GM12891 (cell line): Measurements from ENCODE around the gene NRXN3. TPM values are rescaled to one million over a fixed set of nuclear protein-coding genes. Genes with fewer than 3 reads are reported as not detected.

Experiments
- DNase-seq: peaks from one replicate; pipeline ENCODE4 v3.0.0; 2011; ENCODE audit warnings: low spot score; ENCODE audit not compliant: insufficient read length
- FAIRE-seq: peaks from 2 replicates; lab custom pipeline; 2011; peaks lifted over from hg19 to GRCh38; lab: Jason Lieb, UNC
- PAX5 ChIP-seq: IDR thresholded peaks from 2 replicates; pipeline ENCODE4 v1.6.1; 2011; ENCODE audit warnings: low read length, moderate library complexity, mild to moderate bottlenecking; ENCODE audit not compliant: insufficient read depth, severe bottlenecking
- POLR2A ChIP-seq: IDR thresholded peaks from 2 replicates; pipeline ENCODE4 v1.6.1; 2011; ENCODE audit warnings: low read depth, low read length, control low read depth
- POLR2AphosphoS5 ChIP-seq: IDR thresholded peaks from 2 replicates; pipeline ENCODE4 v1.6.1; 2011; ENCODE audit warnings: low read depth, low read length, control low read depth
- POU2F2 ChIP-seq: IDR thresholded peaks from 2 replicates; pipeline ENCODE4 v1.6.1; 2011; ENCODE audit warnings: low read depth, mild to moderate bottlenecking, control low read depth, low read length, moderate library complexity
- SPI1 ChIP-seq: IDR thresholded peaks from 2 replicates; pipeline ENCODE4 v1.6.1; 2011; ENCODE audit warnings: low read depth, low read length, control low read depth
- TAF1 ChIP-seq: IDR thresholded peaks from 2 replicates; pipeline ENCODE4 v1.6.1; 2011; ENCODE audit warnings: low read depth, low read length, control low read depth
- polyA plus RNA-seq: library from polyadenylated mRNA; unstranded; fragments of >200 nt; gene quantifications from one replicate; pipeline ENCODE4 v1.2.1, GENCODE V29; 2012; ENCODE audit warnings: low read depth, missing spikeins, inconsistent platforms; ENCODE audit not compliant: missing spikeins

Gene NRXN3
- polyA plus RNA-seq = 0.37 TPM

DNA sequence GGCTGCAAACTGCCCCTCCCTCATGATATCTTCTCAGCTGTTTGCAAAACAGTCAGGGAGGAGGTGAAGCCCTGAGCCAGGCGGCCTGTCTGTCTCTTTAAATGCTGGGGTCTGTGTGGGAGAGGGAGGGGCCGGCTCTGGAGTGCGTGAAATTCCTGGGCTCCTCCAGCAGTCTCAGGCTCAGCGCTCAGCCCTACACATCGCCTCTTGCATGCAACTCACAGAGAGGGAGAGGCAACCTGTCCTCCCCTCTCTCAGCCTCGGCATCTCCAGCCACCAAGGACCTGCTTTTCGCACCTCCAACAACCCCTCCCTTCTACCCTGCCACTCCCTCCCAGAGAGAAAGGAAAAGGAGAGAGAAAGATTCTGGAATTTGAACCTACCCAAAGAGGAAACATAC is at the start of gene NRXN3:
TSS of gene NRXN3 (plus strand) at position 171 of the 400 bp plus-strand sequence. CDS start 72,721 bp downstream, outside the sequence.
- no peak for FAIRE-seq
- TF ChIP-seq PAX5 = no peak
- TF ChIP-seq POLR2AphosphoS5 = no peak
- TF ChIP-seq TAF1 = no peak
- TF ChIP-seq POU2F2 = no peak
- TF ChIP-seq POLR2A = no peak
- no peak for TF ChIP-seq SPI1
- DNase-seq = no peak

DNA sequence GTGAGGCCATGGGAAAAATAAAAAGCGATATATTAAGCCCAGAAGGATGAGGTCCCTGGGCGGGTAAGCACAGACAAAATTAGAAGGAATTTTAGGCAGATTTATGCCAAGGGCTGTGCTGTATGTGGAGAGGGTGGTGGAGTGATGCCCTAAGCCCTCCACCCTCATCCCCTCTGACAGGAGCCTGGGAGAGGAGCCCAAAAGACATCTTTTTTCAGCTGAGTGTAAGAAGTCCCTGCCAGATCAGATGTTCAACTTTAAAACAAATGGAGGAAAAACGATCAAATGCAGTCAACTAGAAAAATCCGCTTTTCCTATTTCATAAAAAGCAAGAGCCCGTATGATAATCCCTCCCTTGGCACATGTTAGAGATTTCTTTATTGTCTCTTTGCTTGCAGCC is 47.7 kb upstream of the NRXN3 start:
- no peak for FAIRE-seq
- no peak for TF ChIP-seq TAF1
- no peak for TF ChIP-seq PAX5
- TF ChIP-seq SPI1 = no peak
- no peak for TF ChIP-seq POLR2AphosphoS5
- no peak for TF ChIP-seq POLR2A
- no peak for TF ChIP-seq POU2F2
- DNase-seq = no peak

DNA sequence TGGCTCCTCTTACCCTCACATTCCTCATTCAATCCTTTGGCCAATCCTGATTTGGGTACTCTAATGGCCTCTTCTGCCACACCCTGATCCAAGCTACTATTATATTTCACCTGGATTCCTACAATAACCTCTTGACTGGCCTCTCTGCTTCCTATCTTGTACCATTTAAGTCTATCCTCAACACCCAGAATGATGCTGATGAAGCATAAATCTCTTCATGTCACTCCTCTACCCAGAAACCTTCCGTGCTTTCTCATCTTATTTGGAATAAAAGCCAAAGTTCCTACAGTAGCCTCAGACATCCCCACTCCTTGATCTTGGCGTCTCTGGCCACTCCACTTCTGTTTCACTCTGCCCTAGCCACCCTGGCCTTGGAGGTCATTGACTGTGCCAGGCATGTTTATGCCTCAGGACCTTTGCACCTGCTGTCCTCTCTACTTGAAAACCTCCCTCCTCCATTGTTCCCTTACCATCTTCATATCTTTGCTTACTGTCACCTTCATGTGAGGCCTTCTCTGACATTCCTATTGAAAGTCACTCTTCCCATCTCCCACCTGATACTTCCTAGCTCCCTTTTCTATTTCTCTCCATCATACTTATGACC is 46.4 kb upstream of the NRXN3 start:
- TF ChIP-seq SPI1 = no peak
- TF ChIP-seq TAF1 = no peak
- TF ChIP-seq PAX5 = no peak
- no peak for DNase-seq
- FAIRE-seq = no peak

DNA sequence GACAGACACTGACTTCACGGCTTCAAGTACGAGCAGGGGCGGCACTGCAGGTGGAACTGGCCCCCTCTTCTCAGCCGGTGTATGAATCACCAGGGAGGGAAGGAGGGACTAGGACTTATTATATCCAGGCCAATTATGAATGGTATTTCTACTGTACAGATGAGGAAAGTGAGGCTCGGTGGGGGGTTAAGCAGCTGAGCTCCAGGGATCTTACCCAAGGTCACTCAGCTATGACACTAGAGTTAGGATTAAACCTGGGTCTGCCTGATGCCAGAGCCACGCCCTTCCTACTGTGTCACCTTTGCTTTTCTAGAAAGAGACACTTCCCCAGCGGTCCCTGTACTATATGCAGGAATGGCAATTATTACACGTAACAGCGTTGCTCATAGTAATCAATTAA is 42.2 kb upstream of the NRXN3 start:
- no peak for FAIRE-seq
- no peak for DNase-seq
- TF ChIP-seq SPI1 (no peak), POLR2AphosphoS5 (no peak), POLR2A (no peak), TAF1 (no peak), POU2F2 (no peak), PAX5 (no peak)

DNA sequence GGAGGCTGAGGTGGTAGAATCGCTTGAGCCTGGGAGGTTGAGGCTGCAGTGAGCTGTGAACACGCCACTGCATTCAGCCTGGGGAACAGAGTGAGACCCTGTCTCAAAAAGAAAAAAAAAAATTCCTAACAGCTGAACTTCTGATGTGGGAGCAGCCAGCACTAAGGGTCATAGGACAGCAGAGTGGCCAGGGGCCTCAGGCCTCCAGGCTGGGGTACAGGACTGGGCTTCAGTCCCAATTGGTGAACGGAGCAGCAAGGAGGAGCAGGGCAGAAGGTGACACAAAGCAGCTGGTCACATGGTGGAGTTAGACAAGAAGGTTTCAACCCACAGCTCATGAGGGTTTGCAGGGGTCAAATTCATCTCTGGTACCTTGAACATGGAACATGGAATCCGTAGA is 40.8 kb upstream of the NRXN3 start:
- no peak for DNase-seq
- TF ChIP-seq POU2F2 = no peak
- TF ChIP-seq SPI1 = no peak
- no peak for TF ChIP-seq POLR2AphosphoS5
- no peak for TF ChIP-seq PAX5
- no peak for TF ChIP-seq TAF1
- TF ChIP-seq POLR2A = no peak
- FAIRE-seq = no peak

DNA sequence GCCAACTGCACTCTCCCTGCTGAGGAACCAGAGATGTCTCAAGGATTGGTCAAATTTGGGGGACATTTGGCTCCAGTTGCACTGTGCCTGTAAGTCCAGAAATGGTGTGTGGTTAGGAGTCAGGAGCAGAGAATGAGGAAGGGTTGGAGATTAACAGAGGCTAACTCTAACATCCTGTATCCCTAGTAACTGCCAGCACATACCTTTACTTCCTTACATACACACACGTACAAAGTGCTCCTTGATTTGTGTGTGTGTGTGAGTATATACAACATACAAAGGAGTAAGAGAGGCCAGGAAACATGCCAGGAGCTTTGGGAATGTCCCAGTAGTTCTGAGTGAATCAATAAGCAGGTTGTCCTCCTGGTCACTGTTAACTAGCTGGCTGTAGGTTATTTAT is 39.8 kb upstream of the NRXN3 start:
- TF ChIP-seq POU2F2 (no peak), POLR2AphosphoS5 (no peak), SPI1 (no peak), PAX5 (no peak), TAF1 (no peak), POLR2A (no peak)
- FAIRE-seq = no peak
- no peak for DNase-seq

DNA sequence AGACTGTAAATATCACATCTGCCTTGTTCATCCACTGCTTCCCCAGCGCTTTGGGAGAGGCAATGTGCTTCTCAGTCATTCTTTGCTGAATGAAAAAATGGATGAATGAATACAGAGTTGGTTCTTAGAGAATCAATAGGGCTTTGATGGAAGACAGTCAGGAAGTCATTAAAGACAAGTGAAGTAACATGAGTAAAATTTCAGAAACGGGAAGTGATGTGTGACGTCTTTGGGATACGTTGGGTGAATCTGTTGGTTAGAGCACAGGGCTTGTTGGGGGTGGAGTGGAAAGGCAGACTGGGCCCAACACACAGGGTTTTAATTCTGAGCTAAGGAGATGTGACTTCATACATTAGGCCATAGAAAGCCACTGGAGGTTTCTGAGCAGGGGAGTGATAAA is 39.0 kb upstream of the NRXN3 start:
- DNase-seq (no peak), FAIRE-seq (no peak)
- no peak for TF ChIP-seq SPI1

DNA sequence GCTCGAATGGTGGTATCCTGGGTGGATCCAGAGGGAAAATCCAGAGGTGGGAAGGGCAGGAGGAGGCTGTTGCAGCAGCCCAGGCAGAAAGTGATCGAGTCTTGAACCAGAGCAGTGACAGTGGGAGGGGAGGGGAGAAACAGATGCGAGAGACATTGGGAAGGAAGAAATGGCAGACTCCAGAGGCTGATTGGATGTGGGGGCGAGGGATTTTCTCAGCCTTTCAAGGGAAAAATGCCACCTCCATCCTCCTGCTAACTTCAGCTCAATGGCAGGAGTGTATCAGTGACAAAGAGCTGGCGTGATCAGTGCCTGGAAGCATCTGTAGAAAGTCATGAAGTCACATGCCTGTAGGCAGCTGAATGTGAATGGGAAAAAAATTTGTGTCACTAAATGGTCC is 38.6 kb upstream of the NRXN3 start:
- no peak for DNase-seq
- TF ChIP-seq POU2F2 (no peak), TAF1 (no peak), SPI1 (no peak), POLR2AphosphoS5 (no peak), PAX5 (no peak)
- FAIRE-seq = no peak

DNA sequence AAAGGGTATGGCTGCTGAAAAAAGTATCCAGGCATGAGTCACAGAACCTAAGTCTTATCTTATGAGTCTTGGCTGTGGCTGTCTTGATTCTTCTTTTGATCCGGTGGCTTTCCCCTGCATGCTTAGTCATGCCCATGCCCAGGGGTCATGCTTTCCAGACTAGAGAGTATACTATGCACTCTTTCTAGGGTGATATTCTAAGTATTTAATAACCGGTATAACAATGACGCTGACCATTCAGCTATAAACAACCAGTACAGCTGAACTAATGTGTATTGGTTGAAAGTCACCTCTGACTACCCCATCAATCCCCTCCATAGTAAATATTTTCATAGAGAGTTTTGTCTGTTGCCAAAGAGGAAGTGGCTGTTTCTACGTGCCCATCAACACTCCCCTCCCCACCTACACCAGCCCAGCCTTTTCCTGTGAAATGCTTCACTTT is 34.7 kb upstream of the NRXN3 start:
- DNase-seq (no peak), FAIRE-seq (no peak)

DNA sequence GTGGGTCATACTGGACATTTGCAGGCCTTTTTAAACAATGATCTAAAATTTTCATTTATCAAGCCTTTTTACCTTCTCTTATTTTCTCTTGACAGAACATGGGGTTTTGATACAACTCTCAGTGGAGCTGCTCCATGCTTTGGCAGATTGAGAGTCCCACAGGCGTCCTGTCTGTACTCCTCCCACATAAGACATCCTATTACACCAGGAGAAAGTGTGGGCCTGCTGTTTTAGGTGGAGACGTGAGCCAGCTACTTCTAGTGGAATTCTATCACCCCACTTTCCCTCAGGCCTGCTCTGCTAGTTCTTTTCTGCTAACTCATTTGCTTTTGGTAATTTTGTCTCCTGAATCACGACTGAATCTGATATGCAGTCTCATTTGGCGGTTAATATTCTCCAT is 33.5 kb upstream of the NRXN3 start:
- no peak for TF ChIP-seq PAX5

More for the DNA sequence above, 34.7 kb upstream of the NRXN3 start:
- TF ChIP-seq POU2F2 (no peak), POLR2AphosphoS5 (no peak), SPI1 (peak; percentile 50), TAF1 (no peak), POLR2A (no peak), PAX5 (no peak)

DNA sequence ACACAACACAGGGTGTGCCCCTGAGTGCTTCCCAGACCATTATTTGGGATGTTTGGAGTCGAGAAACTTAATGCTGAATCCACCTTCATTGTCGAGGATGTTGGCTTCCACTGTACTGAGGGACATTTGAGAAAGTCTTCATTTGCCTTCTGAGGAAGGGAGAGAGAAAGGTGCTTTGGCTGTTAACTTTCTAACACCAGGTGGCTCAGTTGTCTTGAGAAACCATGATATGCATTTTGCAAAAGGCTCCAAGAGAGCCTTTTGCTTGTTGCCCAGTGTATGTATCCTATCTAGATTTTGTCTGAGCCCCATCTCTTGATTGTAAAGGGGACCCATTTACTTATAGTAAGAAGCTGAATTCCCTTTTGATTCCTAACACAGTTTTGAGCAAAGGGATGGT is 28.6 kb upstream of the NRXN3 start:
- FAIRE-seq (no peak), DNase-seq (no peak)
- TF ChIP-seq PAX5 (no peak), POLR2A (no peak), POU2F2 (no peak), TAF1 (no peak), POLR2AphosphoS5 (no peak), SPI1 (no peak)

More for the DNA sequence above, 33.5 kb upstream of the NRXN3 start:
- DNase-seq = no peak
- FAIRE-seq = no peak
